Bronchial epithelial cell (primary cell): ENCODE data around the gene NHERF2. TPM values are rescaled to one million over a fixed set of nuclear protein-coding genes. Genes with fewer than 3 reads are reported as not detected.

Source experiments
- DNase-seq: peaks from one replicate; pipeline ENCODE4 v3.0.0-alpha.2; 2010; ENCODE audit warnings: low read depth
- FAIRE-seq: peaks from 2 replicates; lab custom pipeline; 2011; peaks lifted over from hg19 to GRCh38; lab: Jason Lieb, UNC
- H3K27me3 ChIP-seq: 2 replicates; pipeline ENCODE4 v1.5.1; 2011; ENCODE audit warnings: low read length; ENCODE audit not compliant: control insufficient read depth, insufficient read depth
- H3K36me3 ChIP-seq: 2 replicates; pipeline ENCODE4 v1.5.1; 2011; ENCODE audit warnings: low read length; ENCODE audit not compliant: control insufficient read depth, insufficient read depth
- H3K4me3 ChIP-seq: 2 replicates; pipeline ENCODE4 v1.5.1; 2011; ENCODE audit warnings: mild to moderate bottlenecking, low read depth, low read length, control low read depth
- CTCF ChIP-seq: IDR thresholded peaks from 2 replicates; pipeline ENCODE4 v1.5.1; 2011; ENCODE audit warnings: mild to moderate bottlenecking, moderate library complexity, low read length, control low read depth, inconsistent platforms; ENCODE audit not compliant: insufficient read depth, severe bottlenecking
- total RNA-seq: library from RNA; depleted of rRNA; stranded (reverse); fragments of >200 nt; gene quantifications from 2 replicates; pipeline ENCODE4 v1.2.1, GENCODE V29; 2014

The NHERF2 gene
- total RNA-seq, 1 donor from 2014 or later: 15.8 TPM

GRCh38 chr16:2079311-2079800 lies 52.7 kb downstream of the NHERF2 start:
- FAIRE-seq: peak; percentile 72
- Histone ChIP-seq H3K4me3 (no peak overlapping the region), H3K27me3 (no peaks in the 10 kb centered on the region), H3K36me3 (peaks cover 28% of the 10 kb centered on the region)
- no peak for DNase-seq
- no peak for TF ChIP-seq CTCF

GRCh38 chr16:2079991-2080390 lies 53.3 kb downstream of the NHERF2 start:
- DNase-seq (no peak), FAIRE-seq (no peak)
- TF ChIP-seq CTCF: no peak
- H3K36me3 ChIP-seq: peaks cover 27% of the 10 kb centered on the region
- no peaks in the 10 kb centered on the region for H3K27me3 ChIP-seq
- no peak overlapping the region for H3K4me3 ChIP-seq

- H3K4me3 ChIP-seq: no peak overlapping the region
- peaks cover 26% of the 10 kb centered on the region for H3K36me3 ChIP-seq
- no peaks in the 10 kb centered on the region for H3K27me3 ChIP-seq
- DNase-seq (no peak), FAIRE-seq (no peak)
- TF ChIP-seq CTCF: no peak
These were observed 54.7 kb downstream of the NHERF2 start for GRCh38 chr16:2081201-2082084.

GRCh38 chr16:2082171-2082982 lies 55.7 kb downstream of the NHERF2 start:
- DNase-seq: peak; percentile 75
- peaks cover 26% of the 10 kb centered on the region for H3K36me3 ChIP-seq
- TF ChIP-seq CTCF: peak; percentile 32

GRCh38 chr16:2082983-2083364 lies 56.3 kb downstream of the NHERF2 start:
- Histone ChIP-seq H3K36me3 (peaks cover 29% of the 10 kb centered on the region), H3K27me3 (no peaks in the 10 kb centered on the region), H3K4me3 (no peak overlapping the region)
- no peak for TF ChIP-seq CTCF
- DNase-seq: no peak
- no peak for FAIRE-seq

More at GRCh38 chr16:2082171-2082982, 55.7 kb downstream of the NHERF2 start:
- FAIRE-seq: no peak
- Histone ChIP-seq H3K4me3 (no peak overlapping the region), H3K27me3 (no peaks in the 10 kb centered on the region)
